A172 (cell line): ENCODE data around the gene AMDHD2. TPM values are rescaled to one million over a fixed set of nuclear protein-coding genes. Genes with fewer than 3 reads are reported as not detected.

Experiments
- DNase-seq: peaks from one replicate; pipeline ENCODE4 v3.0.0-alpha.2; 2015; ENCODE audit warnings: low spot score
- total RNA-seq: library from RNA; depleted of rRNA; stranded (reverse); fragments of >200 nt; shearing (Covaris generic); gene quantifications from 2 replicates; pipeline ENCODE4 v1.2.3, GENCODE V29; 2014

Gene AMDHD2
- total RNA-seq, 1 experiment from 2014 or later, result 71.3 TPM

- DNase-seq, result no peak
Measured at GRCh38 chr16:2516391-2517240, 3.6 kb upstream of the AMDHD2 start.

- DNase-seq, result no peak
Measured at GRCh38 chr16:2517954-2518605, 2.1 kb upstream of the AMDHD2 start.

GRCh38 chr16:2518823-2519710 lies 1.1 kb upstream of the AMDHD2 start:
- no peak for DNase-seq

- DNase-seq, result no peak
Measured at GRCh38 chr16:2519711-2520080, 475 bp upstream of the AMDHD2 start.

- no peak for DNase-seq
Measured at GRCh38 chr16:2520784-2521531, 787 bp downstream of the AMDHD2 start.

GRCh38 chr16:2523801-2524231 lies 3.6 kb downstream of the AMDHD2 start:
- no peak for DNase-seq

GRCh38 chr16:2524339-2524938 lies 4.3 kb downstream of the AMDHD2 start:
- no peak for DNase-seq

GRCh38 chr16:2526135-2526534 lies 6.0 kb downstream of the AMDHD2 start:
- no peak for DNase-seq

- DNase-seq, result no peak
Measured at GRCh38 chr16:2527071-2527783, 7.1 kb downstream of the AMDHD2 start.

GRCh38 chr16:2527784-2528100 lies 7.6 kb downstream of the AMDHD2 start:
- DNase-seq, result no peak

GRCh38 chr16:2528161-2529060 lies 8.2 kb downstream of the AMDHD2 start:
- no peak for DNase-seq

- no peak for DNase-seq
Measured at GRCh38 chr16:2529061-2529931, 9.1 kb downstream of the AMDHD2 start.

- DNase-seq, result no peak
Measured at GRCh38 chr16:2529961-2530628, 9.9 kb downstream of the AMDHD2 start.

- DNase-seq, result no peak
Measured at GRCh38 chr16:2530629-2531318, 10.6 kb downstream of the AMDHD2 start.

GRCh38 chr16:2531371-2531695 lies 11.2 kb downstream of the AMDHD2 start, which contains the start of gene CEMP1:
CEMP1 (minus strand) TSS chr16:2531408; CDS start chr16:2531073, 335 bp downstream.
- no peak for DNase-seq

- DNase-seq, result peak; percentile 93
Measured at GRCh38 chr16:2531696-2532493, 11.7 kb downstream of the AMDHD2 start.
